GM12873 (cell line): Measurements from ENCODE around the gene CADM2.

Experiments
- CTCF ChIP-seq: IDR thresholded peaks from 2 replicates; pipeline ENCODE4 v1.5.1; 2012; ENCODE audit warnings: low read depth, mild to moderate bottlenecking, moderate library complexity, low read length, control low read depth; ENCODE audit not compliant: insufficient read depth; ENCODE audit errors: missing control alignments

CADM2 gene

GRCh38 chr3:84961011-84961410 lies 2.2 kb downstream of the CADM2 start:
- no peak for TF ChIP-seq CTCF

GRCh38 chr3:84961521-84962255 lies 2.9 kb downstream of the CADM2 start:
- no peak for TF ChIP-seq CTCF

GRCh38 chr3:84962415-84962814 lies 3.6 kb downstream of the CADM2 start:
- no peak for TF ChIP-seq CTCF

DNA sequence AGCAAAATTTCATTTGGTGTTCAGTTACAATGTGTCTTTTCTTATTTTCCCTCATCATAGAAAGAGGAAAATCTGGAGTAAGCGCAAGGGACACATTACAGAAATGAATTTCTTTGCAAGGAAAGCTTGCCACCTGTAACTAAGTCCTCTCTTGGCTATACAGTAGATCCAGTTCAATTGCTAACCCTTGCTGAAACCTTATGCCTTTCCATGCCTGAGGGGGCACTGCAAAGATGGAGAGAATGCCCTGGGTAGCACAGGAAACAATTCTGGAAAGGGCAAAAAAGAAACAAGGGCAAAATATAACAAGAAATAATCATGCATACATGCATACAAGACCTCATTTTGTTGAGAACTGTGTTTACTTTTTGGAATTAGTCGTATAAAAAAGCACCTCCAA lies 4.3 kb downstream of the CADM2 start:
- no peak for TF ChIP-seq CTCF

GRCh38 chr3:84965141-84965540 lies 6.4 kb downstream of the CADM2 start:
- TF ChIP-seq CTCF: peak; percentile 18

GRCh38 chr3:84967767-84968581 lies 9.2 kb downstream of the CADM2 start:
- TF ChIP-seq CTCF: no peak

- no peak for TF ChIP-seq CTCF
Observed at GRCh38 chr3:84968701-84969235, 10.0 kb downstream of the CADM2 start.
